HG03139 (cell line): Measurements from ENCODE around the gene RGS13.

ENCODE experiments used
- ATAC-seq: cut with Tn5 transposase; IDR thresholded peaks from one replicate; pipeline ENCODE4 v1.9.1; 2021; ENCODE audit not compliant: unreplicated experiment

RGS13 gene

DNA sequence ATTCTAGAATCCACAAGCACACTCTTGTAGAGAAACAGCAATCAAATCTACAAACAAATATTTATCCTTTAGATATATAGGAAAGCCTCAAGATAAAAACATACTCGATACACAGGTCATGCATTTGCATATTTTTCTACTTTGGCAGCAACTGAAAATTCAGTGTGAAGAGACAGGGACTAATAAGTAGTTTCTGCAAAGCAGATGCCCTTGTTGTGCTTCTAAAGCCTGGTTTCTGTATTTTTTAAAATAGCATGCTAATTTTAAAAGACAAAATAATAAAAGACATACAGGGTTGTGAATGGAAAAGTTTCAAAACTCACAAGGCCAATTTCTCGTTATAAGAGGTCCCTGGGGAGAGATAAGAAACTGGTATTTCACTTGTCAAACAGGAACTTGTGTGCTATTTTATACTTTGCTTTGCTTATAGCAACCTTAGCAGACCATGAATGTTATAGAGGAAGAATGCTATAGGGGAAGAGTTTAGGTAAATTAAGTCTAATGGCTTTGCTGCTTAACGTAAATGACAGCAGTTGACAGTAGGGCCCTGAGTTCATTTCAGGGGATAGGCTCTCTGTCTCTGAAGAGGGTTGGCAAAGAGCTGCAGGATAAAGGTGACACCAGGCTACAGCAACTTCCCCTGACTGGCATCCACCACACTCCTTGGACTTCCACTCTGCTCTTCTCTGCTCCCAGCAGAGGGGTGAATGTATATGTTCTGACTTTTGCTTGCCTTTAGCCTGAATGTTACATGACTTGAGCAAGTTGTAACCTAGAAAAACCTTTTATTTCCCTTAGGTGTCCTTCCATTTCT, 9.4 kb upstream of the RGS13 start:
- ATAC-seq = peak; percentile 87

GRCh38 chr1:192627901-192628300, 8.0 kb upstream of the RGS13 start:
- no peak for ATAC-seq

GRCh38 chr1:192628396-192629057, 7.4 kb upstream of the RGS13 start:
- ATAC-seq = no peak

DNA sequence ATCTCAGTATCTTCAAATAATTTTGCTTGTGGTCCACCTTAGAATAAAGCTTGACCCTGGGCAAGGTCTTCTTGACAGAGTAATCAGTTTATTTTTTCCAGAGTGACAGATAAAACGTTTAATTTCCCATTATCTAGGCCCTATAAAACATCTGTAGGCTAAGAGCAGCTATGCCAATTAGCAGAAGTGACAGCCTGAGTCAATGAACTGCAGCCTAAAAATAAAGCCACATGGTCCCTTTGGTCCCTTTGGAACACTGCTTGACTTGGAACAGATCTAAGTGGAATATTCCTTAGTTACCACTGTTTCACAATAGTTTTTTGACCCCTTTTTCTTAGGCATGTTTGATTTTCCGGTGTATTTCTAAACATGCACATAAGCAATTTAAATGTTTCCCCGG, 6.3 kb upstream of the RGS13 start:
- ATAC-seq = no peak

GRCh38 chr1:192630521-192631287, 5.2 kb upstream of the RGS13 start:
- ATAC-seq = no peak

DNA sequence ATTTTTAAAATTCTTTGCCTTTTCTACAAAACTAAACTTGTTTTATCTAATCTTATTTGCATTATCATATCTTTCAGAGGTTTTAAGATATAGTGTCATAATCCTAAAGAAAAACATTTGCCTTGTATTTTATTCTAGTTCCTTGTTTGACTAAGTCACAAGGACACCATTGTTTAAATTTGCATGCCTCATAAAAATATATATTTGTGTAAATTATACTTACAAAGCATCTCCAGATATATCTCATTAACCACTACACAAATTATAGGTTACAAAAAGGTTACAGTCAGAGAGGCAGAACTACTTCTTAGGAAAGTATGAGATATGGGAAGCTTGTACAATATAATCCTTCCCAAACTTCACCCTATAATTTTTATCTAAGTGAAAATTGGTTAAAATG, 4.2 kb upstream of the RGS13 start:
- no peak for ATAC-seq

GRCh38 chr1:192632188-192632587, 3.8 kb upstream of the RGS13 start:
- no peak for ATAC-seq

GRCh38 chr1:192632641-192633532, 3.1 kb upstream of the RGS13 start:
- no peak for ATAC-seq

DNA sequence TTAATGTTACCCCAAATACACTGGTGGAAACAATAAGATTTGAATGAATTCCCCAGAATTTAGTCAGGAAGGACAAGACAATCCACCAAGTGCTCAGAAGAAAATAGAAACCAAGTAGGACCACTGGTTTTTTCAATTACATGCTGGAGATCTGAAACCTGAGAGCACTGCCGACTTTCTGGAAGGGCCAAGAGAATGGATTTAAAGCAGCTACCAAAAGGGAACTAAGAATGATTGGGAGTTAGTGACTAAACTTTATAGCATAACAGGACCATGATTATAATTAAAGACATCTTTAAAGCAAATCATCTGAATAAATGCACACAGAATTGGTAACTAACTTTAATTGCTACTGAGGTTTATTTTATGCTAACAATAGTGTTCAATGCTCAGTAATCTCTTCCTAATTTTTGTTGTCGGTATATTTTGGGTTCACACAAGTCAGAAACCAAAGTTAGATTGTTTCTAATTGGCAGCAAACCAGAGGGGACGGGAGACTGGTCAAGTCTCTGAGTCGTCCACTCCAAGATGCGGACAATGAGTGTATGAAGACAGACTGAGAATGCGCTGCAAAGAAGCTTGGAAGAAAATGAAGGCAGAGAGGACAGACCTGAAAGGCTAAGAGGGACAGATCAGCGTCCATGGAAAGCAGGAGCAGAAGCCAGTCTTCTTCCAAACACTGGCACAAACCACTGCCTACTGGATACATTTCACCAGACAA, 2.3 kb upstream of the RGS13 start:
- no peak for ATAC-seq

GRCh38 chr1:192635041-192635440, 906 bp upstream of the RGS13 start:
- no peak for ATAC-seq

DNA sequence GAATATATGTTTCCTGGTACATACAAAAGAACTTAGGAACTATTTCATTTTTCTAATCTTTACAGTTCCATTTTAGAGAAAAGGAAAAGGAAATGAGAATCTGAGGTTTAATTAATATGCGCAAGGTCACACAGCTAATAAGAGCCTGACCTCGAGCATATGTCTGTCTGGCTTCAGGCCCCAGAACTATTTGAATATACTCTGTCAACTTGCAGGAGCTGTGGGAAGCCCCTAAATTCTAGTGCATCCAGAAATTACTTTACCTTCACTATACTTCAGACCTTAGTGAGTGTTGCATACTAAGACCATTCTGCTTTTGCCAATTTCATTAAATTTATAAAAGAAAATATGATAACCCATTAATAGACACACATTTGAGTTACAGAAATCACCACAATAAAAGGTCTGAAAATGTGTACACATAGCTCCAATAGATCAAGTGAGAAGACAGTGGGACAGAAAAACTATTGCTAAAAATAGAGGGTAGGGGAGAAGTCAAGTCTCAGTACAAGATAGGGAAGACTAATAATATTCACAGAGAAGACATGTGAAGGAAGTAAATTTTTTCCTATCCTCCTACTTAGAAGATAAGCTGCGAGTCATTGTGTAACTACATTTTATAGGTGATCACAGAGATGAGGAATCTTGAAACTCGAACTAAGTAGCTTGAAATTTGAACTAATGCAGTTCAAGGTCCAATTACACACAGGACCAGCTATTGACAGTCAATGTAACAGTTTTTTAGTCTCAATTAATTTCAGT, 3.8 kb downstream of the RGS13 start:
- ATAC-seq = peak; percentile 63

DNA sequence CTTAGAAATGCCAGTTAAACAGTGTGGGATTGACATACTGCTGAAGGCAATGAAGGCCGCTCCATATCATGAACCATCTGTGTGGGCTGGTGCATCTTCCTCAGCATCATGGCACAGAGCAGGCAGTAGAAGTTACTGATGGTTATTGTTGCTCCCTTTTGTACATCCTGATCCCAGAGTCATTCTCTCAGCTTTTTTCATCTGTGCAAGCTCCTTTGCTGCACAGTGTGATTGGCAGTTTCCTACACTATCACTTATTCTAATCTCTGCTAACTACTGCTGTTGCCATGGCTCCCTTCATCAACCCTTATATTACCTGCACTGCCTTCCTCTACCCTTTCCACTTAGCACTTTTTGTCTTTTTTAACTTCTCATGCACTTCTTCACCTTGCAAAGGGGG, 16.2 kb downstream of the RGS13 start:
- ATAC-seq = no peak

DNA sequence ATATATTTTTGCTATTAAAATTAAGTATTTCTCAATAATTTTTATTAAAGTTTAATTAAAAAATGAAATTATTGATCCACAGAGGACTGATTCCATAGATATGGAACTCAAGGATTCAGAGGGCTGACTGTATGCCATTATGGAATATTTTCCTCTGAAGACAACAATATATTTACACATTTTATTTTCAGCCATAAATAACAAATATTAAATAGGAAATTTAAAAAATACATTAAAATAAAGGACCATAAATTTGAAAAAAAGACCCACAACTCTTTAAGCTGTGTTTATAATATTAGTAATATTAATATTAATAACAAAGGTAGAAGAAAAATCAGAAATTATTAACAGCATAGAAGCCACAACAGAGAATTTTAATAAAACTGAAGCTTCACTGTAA, 18.2 kb downstream of the RGS13 start:
- no peak for ATAC-seq

- no peak for ATAC-seq
Measured at GRCh38 chr1:192654591-192655251, 18.8 kb downstream of the RGS13 start.

DNA sequence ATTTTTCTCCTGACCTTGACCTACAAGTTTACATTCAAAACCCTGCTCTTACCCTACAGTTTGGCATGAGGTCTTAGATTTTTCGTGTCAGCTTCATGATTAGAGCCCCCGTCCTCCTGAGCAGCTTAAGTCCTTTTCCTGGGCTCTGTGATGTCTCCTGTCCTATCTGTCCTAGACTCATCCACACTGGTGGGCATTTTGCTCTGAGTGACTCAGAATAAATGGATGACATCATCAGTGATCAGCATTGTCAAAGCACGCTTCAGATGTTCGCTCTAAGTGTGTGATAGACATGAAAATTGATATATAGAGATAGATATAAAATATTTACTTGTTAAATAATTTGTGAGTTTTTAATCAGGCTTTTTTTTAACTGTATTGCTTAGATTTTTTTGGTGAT, 21.8 kb downstream of the RGS13 start:
- ATAC-seq = no peak

- ATAC-seq = no peak
Measured at GRCh38 chr1:192658255-192658654, 22.3 kb downstream of the RGS13 start.

DNA sequence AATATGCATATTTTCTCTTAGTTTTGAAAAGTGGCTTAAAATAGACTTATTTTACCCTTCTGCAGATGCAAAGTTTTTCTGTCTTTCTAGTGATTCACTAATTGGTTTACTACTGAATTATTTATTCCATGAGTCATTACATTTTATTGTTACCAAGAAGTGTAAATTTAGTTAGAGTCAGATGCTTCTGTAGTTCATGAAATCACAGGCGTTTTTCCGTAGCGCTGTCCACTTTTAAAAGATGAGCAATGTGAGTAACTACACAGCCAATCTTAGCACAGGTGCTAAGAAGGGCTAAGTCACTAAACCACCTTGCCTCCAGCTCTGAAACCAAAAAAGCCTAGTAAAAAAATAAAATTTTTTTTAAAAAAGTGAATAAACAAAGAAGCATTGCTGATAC, 24.7 kb downstream of the RGS13 start:
- ATAC-seq = no peak

DNA sequence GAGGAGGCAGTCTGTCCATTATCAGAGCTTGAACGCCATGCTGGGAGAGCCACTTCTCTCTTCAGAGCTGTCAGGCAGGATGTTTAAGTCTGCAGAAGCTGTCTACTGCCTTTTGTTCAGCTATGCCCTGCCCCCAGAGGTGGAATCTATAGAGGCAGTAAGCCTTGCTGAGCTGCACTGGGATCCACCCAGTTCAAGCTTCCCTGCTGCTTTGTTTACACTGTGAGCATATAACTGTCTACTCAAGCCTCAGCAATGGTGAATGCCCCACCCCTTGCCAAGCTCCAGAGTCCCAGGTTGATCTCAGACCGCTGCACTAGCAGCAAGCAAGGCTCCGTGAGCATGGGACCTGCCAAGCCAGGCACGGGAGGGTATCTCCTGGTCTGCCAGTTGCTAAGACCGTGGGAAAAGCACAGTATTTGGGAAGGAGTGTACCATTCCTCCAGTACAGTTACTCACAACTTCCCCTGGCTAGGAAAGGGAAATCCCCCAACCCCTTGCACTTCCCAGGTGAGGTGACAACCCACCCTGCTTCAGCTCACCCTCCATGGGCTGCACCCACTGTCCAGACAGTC, 32.5 kb downstream of the RGS13 start:
- ATAC-seq = no peak

DNA sequence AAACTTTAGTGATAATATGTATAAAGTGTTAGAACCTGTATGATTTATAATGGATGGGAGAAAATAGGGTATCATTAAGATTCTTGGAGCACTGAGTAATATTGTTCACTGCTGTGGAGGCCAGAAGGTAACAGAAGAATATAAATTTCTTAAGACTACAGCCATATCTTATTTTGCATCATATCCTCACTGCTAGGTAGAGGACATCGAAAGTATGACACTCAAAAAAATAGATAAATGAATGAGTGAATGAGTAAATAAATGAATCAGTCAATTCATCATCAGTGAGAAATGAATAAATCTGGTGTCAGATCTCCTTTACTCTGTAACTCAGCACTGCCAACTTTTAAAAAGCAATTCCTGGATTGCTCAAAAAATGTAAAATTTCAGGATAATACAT, 33.2 kb downstream of the RGS13 start:
- ATAC-seq = no peak
